Measurements from ENCODE around the gene ZMYND19. TPM values are rescaled to one million over a fixed set of nuclear protein-coding genes. Genes with fewer than 3 reads are reported as not detected.
"Not testable (repeated sequence)": the region's sequence is repeated elsewhere in the genome, so short reads cannot be mapped to it uniquely, and the experiment has no call there.

ZMYND19 gene
- total RNA-seq, 4 donors from 2014 or later, result 9.5 to 22.1 (median 11.7) TPM

GRCh38 chr9:137569609-137570203 lies 20.6 kb downstream of the ZMYND19 start:
- DNase-seq (ENCODE audit: low spot score) (no peak), ATAC-seq (ENCODE audit: low FRiP score) (no peak)
- TF ChIP-seq CTCF (IDR thresholded peaks at IDR 0.05), result no peak

GRCh38 chr9:137568445-137568844 lies 21.9 kb downstream of the ZMYND19 start:
- not testable (repeated sequence) for DNase-seq (ENCODE audit: low spot score); ATAC-seq (ENCODE audit: low FRiP score)

- DNase-seq (ENCODE audit: low spot score), result no peak
- TF ChIP-seq CTCF (IDR thresholded peaks at IDR 0.05), result no peak
- ATAC-seq (ENCODE audit: low FRiP score), result no peak
These were observed 25.4 kb downstream of the ZMYND19 start for GRCh38 chr9:137564817-137565411.

- no peak for TF ChIP-seq CTCF (IDR thresholded peaks at IDR 0.05)
- DNase-seq (ENCODE audit: low spot score), result no peak
- ATAC-seq (ENCODE audit: low FRiP score), result no peak
These were observed 26.2 kb downstream of the ZMYND19 start for GRCh38 chr9:137564134-137564533.

- no peak for ATAC-seq (ENCODE audit: low FRiP score)
- no peak for TF ChIP-seq CTCF (IDR thresholded peaks at IDR 0.05)
- DNase-seq (ENCODE audit: low spot score), result no peak
These were observed 32.2 kb downstream of the ZMYND19 start for GRCh38 chr9:137558127-137558526.

- DNase-seq (ENCODE audit: low spot score) (no peak), ATAC-seq (ENCODE audit: low FRiP score) (no peak)
- no peak for TF ChIP-seq CTCF (IDR thresholded peaks at IDR 0.05)
These were observed 34.1 kb downstream of the ZMYND19 start for GRCh38 chr9:137556069-137556838.

GRCh38 chr9:137555179-137555578 lies 35.1 kb downstream of the ZMYND19 start:
- no peak for DNase-seq (ENCODE audit: low spot score)
- no peak for TF ChIP-seq CTCF (IDR thresholded peaks at IDR 0.05)
- no peak for ATAC-seq (ENCODE audit: low FRiP score)

All from omental fat pad (tissue), 4 donors.